ENCODE measurements around the gene CBY2.

- TF ChIP-seq EP300 (IDR thresholded peaks at IDR 0.05; ENCODE audit: borderline replicate concordance) (no peak), TAF1 (IDR thresholded peaks at IDR 0.05; ENCODE audit: low read depth) (no peak), CREB1 (IDR thresholded peaks at IDR 0.05; ENCODE audit: low read depth) (no peak), REST (IDR thresholded peaks at IDR 0.05; ENCODE audit: low read depth) (no peak), RAD21 (IDR thresholded peaks at IDR 0.05; ENCODE audit: low read depth) (no peak), ZBTB7A (IDR thresholded peaks at IDR 0.05; ENCODE audit: low read depth) (no peak), TEAD4 (IDR thresholded peaks at IDR 0.05) (no peak), YY1 (IDR thresholded peaks at IDR 0.05; ENCODE audit: low read depth) (no peak), FOXM1 (IDR thresholded peaks at IDR 0.05; ENCODE audit: borderline replicate concordance, low read depth) (no peak), TCF12 (IDR thresholded peaks at IDR 0.05; ENCODE audit: low read depth) (no peak), MAX (IDR thresholded peaks at IDR 0.05) (no peak), USF1 (IDR thresholded peaks at IDR 0.05) (no peak), CEBPB (IDR thresholded peaks at IDR 0.05) (no peak), NFIC (IDR thresholded peaks at IDR 0.05) (no peak)
These were observed 15.2 kb downstream of the CBY2 start for GRCh38 chr13:45717349-45717748.

All from Ishikawa (cell line).